Measurements from ENCODE around the gene MTHFR. TPM values are rescaled to one million over a fixed set of nuclear protein-coding genes. Genes with fewer than 3 reads are reported as not detected.
A peak's percentile ranks its signal among the peaks of the same experiment; 100 is the strongest.

MTHFR gene
- total RNA-seq, 1 donor from 2014 or later = 13.0 TPM

- Histone ChIP-seq H4K20me1 (ENCODE audit: insufficient read depth, low read length) (no peaks in the 10 kb centered on the region), H3K36me3 (ENCODE audit: insufficient read depth, low read length) (no peaks in the 10 kb centered on the region), H3K27me3 (ENCODE audit: insufficient read depth, low read length) (peaks cover 20% of the 10 kb centered on the region), H3K27ac (ENCODE audit: low read depth, low read length) (no peak overlapping the region), H3K9ac (ENCODE audit: low read length) (no peak overlapping the region), H3K4me1 (ENCODE audit: insufficient read depth, low read length) (peaks cover 11% of the 10 kb centered on the region), H3K4me3 (ENCODE audit: insufficient read depth, low read depth, low read length) (no peak overlapping the region), H3K79me2 (ENCODE audit: insufficient read depth, low read length) (no peaks in the 10 kb centered on the region), H3K4me2 (ENCODE audit: low read length) (no peak overlapping the region), H2AFZ (ENCODE audit: low read depth, low read length) (no peak overlapping the region), H3K9me3 (ENCODE audit: insufficient read depth, low read depth, low read length) (no peaks in the 10 kb centered on the region)
- FAIRE-seq = no peak
- H3K27me3 Mint-ChIP-seq (ENCODE audit: low read depth, unreplicated experiment) = peaks cover 16% of the 10 kb centered on the region
- peaks cover 10% of the 10 kb centered on the region for H3K4me1 Mint-ChIP-seq (ENCODE audit: low read depth, unreplicated experiment)
- no peak for DNase-seq (ENCODE audit: low read depth)
- TF ChIP-seq CTCF (IDR thresholded peaks at IDR 0.05; ENCODE audit: insufficient read depth, low read depth, low read length) (no peak), EZH2 (IDR thresholded peaks at IDR 0.05; ENCODE audit: insufficient read depth, low read length) (no peak)
- no peak overlapping the region for H3K4me3 Mint-ChIP-seq (ENCODE audit: unreplicated experiment)
- no peaks in the 10 kb centered on the region for H3K9me3 Mint-ChIP-seq (ENCODE audit: unreplicated experiment)
- peak overlapping the region; percentile 59 for H3K27ac Mint-ChIP-seq (ENCODE audit: unreplicated experiment)
- H3K36me3 Mint-ChIP-seq (ENCODE audit: low read depth, unreplicated experiment) = peaks cover 3% of the 10 kb centered on the region
These were observed 48.8 kb upstream of the MTHFR start for GRCh38 chr1:11854519-11854918.

GRCh38 chr1:11851180-11851579 is 45.4 kb upstream of the MTHFR start:
- DNase-seq (ENCODE audit: low read depth) (no peak), FAIRE-seq (no peak)
- H3K4me2 ChIP-seq (ENCODE audit: low read length) = no peak overlapping the region
- H4K20me1 ChIP-seq (ENCODE audit: insufficient read depth, low read length) = peaks cover 15% of the 10 kb centered on the region
- H2AFZ ChIP-seq (ENCODE audit: low read depth, low read length) = no peak overlapping the region
- H3K36me3 ChIP-seq (ENCODE audit: insufficient read depth, low read length) = no peaks in the 10 kb centered on the region
- Mint-ChIP-seq H3K4me3 (ENCODE audit: unreplicated experiment) (no peak overlapping the region), H3K27me3 (ENCODE audit: low read depth, unreplicated experiment) (peaks cover 14% of the 10 kb centered on the region), H3K9me3 (ENCODE audit: unreplicated experiment) (no peaks in the 10 kb centered on the region), H3K4me1 (ENCODE audit: low read depth, unreplicated experiment) (peaks cover 2% of the 10 kb centered on the region), H3K27ac (ENCODE audit: unreplicated experiment) (no peak overlapping the region), H3K36me3 (ENCODE audit: low read depth, unreplicated experiment) (peaks cover 10% of the 10 kb centered on the region)
- no peak overlapping the region for H3K4me3 ChIP-seq (ENCODE audit: insufficient read depth, low read depth, low read length)
- H3K4me1 ChIP-seq (ENCODE audit: insufficient read depth, low read length) = no peaks in the 10 kb centered on the region
- H3K79me2 ChIP-seq (ENCODE audit: insufficient read depth, low read length) = no peaks in the 10 kb centered on the region
- H3K27ac ChIP-seq (ENCODE audit: low read depth, low read length) = no peak overlapping the region
- no peaks in the 10 kb centered on the region for H3K9me3 ChIP-seq (ENCODE audit: insufficient read depth, low read depth, low read length)
- TF ChIP-seq EZH2 (IDR thresholded peaks at IDR 0.05; ENCODE audit: insufficient read depth, low read length) (no peak), CTCF (IDR thresholded peaks at IDR 0.05; ENCODE audit: insufficient read depth, low read depth, low read length) (no peak)
- peaks cover 4% of the 10 kb centered on the region for H3K27me3 ChIP-seq (ENCODE audit: insufficient read depth, low read length)
- no peak overlapping the region for H3K9ac ChIP-seq (ENCODE audit: low read length)

- H3K36me3 Mint-ChIP-seq (ENCODE audit: low read depth, unreplicated experiment) = peaks cover 15% of the 10 kb centered on the region
- peaks cover 23% of the 10 kb centered on the region for H4K20me1 ChIP-seq (ENCODE audit: insufficient read depth, low read length)
- no peak overlapping the region for H3K27ac Mint-ChIP-seq (ENCODE audit: unreplicated experiment)
- peaks cover 4% of the 10 kb centered on the region for H3K27me3 ChIP-seq (ENCODE audit: insufficient read depth, low read length)
- no peak overlapping the region for H3K4me2 ChIP-seq (ENCODE audit: low read length)
- H3K27ac ChIP-seq (ENCODE audit: low read depth, low read length) = no peak overlapping the region
- H3K9me3 ChIP-seq (ENCODE audit: insufficient read depth, low read depth, low read length) = no peaks in the 10 kb centered on the region
- H3K79me2 ChIP-seq (ENCODE audit: insufficient read depth, low read length) = no peaks in the 10 kb centered on the region
- FAIRE-seq (no peak), DNase-seq (ENCODE audit: low read depth) (no peak)
- peaks cover 2% of the 10 kb centered on the region for H3K4me1 Mint-ChIP-seq (ENCODE audit: low read depth, unreplicated experiment)
- no peaks in the 10 kb centered on the region for H3K9me3 Mint-ChIP-seq (ENCODE audit: unreplicated experiment)
- no peak for TF ChIP-seq CTCF (IDR thresholded peaks at IDR 0.05; ENCODE audit: insufficient read depth, low read depth, low read length)
- no peak for TF ChIP-seq EZH2 (IDR thresholded peaks at IDR 0.05; ENCODE audit: insufficient read depth, low read length)
- no peak overlapping the region for H3K4me3 Mint-ChIP-seq (ENCODE audit: unreplicated experiment)
- peaks cover 5% of the 10 kb centered on the region for H3K36me3 ChIP-seq (ENCODE audit: insufficient read depth, low read length)
- no peak overlapping the region for H3K4me3 ChIP-seq (ENCODE audit: insufficient read depth, low read depth, low read length)
- no peak overlapping the region for H2AFZ ChIP-seq (ENCODE audit: low read depth, low read length)
- H3K27me3 Mint-ChIP-seq (ENCODE audit: low read depth, unreplicated experiment) = peaks cover 14% of the 10 kb centered on the region
- no peaks in the 10 kb centered on the region for H3K4me1 ChIP-seq (ENCODE audit: insufficient read depth, low read length)
- no peak overlapping the region for H3K9ac ChIP-seq (ENCODE audit: low read length)
These were observed 44.4 kb upstream of the MTHFR start for GRCh38 chr1:11850156-11850555.

Measured in astrocyte (in vitro differentiated cells and primary cell).